Activated CD8-positive, alpha-beta memory T cell treated with anti-CD3 and anti-CD28 coated beads for 24 hours (primary cell): ENCODE measurements around the gene CCL20.

Source experiments
- DNase-seq: peaks from one replicate; pipeline ENCODE4 v3.0.0-alpha.2; 2020

CCL20 gene

GRCh38 chr2:227804975-227805374 lies 8.7 kb upstream of the CCL20 start:
- no peak for DNase-seq

GRCh38 chr2:227805578-227805977 lies 8.1 kb upstream of the CCL20 start:
- no peak for DNase-seq

- no peak for DNase-seq
These were observed 4.7 kb upstream of the CCL20 start for GRCh38 chr2:227808936-227809335.

GRCh38 chr2:227812001-227812400 lies 1.6 kb upstream of the CCL20 start:
- no peak for DNase-seq

- no peak for DNase-seq
These were observed 447 bp upstream of the CCL20 start for GRCh38 chr2:227813229-227813561.

GRCh38 chr2:227815066-227815465 lies 1.4 kb downstream of the CCL20 start:
- no peak for DNase-seq

GRCh38 chr2:227816507-227817294 lies 3.1 kb downstream of the CCL20 start:
- no peak for DNase-seq

GRCh38 chr2:227817336-227817735 lies 3.7 kb downstream of the CCL20 start:
- no peak for DNase-seq

- DNase-seq = peak; percentile 73
These were observed 4.4 kb downstream of the CCL20 start for GRCh38 chr2:227817850-227818674.

- no peak for DNase-seq
These were observed 5.2 kb downstream of the CCL20 start for GRCh38 chr2:227818675-227819397.

- DNase-seq = no peak
These were observed 5.7 kb downstream of the CCL20 start for GRCh38 chr2:227819398-227819697.

- DNase-seq = no peak
These were observed 7.7 kb downstream of the CCL20 start for GRCh38 chr2:227821043-227821942.

- DNase-seq = no peak
These were observed 8.9 kb downstream of the CCL20 start for GRCh38 chr2:227822416-227823003.

- DNase-seq = no peak
These were observed 10.3 kb downstream of the CCL20 start for GRCh38 chr2:227823922-227824321.

- DNase-seq = no peak
These were observed 11.1 kb downstream of the CCL20 start for GRCh38 chr2:227824711-227825110.

GRCh38 chr2:227826019-227826521 lies 12.4 kb downstream of the CCL20 start:
- no peak for DNase-seq

GRCh38 chr2:227826563-227826962 lies 12.9 kb downstream of the CCL20 start:
- no peak for DNase-seq

GRCh38 chr2:227827143-227827542 lies 13.5 kb downstream of the CCL20 start:
- DNase-seq = no peak

GRCh38 chr2:227828477-227828912 lies 14.9 kb downstream of the CCL20 start:
- DNase-seq = no peak

- DNase-seq = no peak
These were observed 15.7 kb downstream of the CCL20 start for GRCh38 chr2:227829337-227829736.

GRCh38 chr2:227834423-227834822 lies 20.8 kb downstream of the CCL20 start:
- DNase-seq = no peak
